Measurements from ENCODE around the gene SSX2IP. TPM values are rescaled to one million over a fixed set of nuclear protein-coding genes. Genes with fewer than 3 reads are reported as not detected.

The SSX2IP gene
- total and polyA plus RNA-seq, 8 donors: 2.6 to 24.5 (median 10.2) TPM

DNA sequence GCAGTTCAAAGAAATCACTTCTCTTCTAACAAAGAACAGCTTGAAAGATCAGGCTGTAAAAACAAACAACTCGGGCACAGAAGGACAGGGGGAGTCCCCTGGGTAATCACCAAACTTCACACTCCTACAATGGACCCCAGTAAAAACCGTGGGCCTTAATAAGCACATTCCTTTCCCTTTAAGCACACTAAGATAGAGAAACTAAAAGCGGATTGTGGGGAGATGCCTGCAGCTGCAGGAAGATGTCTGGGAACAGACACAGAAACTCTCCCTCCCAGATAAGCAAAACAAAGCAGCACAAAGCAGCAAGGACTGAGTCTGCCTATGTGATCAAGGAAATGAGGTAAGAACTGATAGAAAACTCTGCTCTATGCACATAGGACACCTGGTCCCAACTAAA, 78.5 kb downstream of the SSX2IP start:
- TF ChIP-seq, protein P1, sequence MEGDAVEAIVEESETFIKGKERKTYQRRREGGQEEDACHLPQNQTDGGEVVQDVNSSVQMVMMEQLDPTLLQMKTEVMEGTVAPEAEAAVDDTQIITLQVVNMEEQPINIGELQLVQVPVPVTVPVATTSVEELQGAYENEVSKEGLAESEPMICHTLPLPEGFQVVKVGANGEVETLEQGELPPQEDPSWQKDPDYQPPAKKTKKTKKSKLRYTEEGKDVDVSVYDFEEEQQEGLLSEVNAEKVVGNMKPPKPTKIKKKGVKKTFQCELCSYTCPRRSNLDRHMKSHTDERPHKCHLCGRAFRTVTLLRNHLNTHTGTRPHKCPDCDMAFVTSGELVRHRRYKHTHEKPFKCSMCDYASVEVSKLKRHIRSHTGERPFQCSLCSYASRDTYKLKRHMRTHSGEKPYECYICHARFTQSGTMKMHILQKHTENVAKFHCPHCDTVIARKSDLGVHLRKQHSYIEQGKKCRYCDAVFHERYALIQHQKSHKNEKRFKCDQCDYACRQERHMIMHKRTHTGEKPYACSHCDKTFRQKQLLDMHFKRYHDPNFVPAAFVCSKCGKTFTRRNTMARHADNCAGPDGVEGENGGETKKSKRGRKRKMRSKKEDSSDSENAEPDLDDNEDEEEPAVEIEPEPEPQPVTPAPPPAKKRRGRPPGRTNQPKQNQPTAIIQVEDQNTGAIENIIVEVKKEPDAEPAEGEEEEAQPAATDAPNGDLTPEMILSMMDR (IDR thresholded peaks at IDR 0.05): no peak
- TF ChIP-seq POLR2AphosphoS5 (IDR thresholded peaks at IDR 0.05) (no peak), POLR2A (IDR thresholded peaks at IDR 0.05) (no peak), EP300 (IDR thresholded peaks at IDR 0.05) (no peak)
- Histone ChIP-seq H3K36me3 (no peaks in the 10 kb centered on the region), H3K4me3 (no peak overlapping the region), H3K27me3 (no peaks in the 10 kb centered on the region), H3K4me1 (peaks cover 0 to 12% (median 3%) of the 10 kb centered on the region in 4 donors), H3K9me3 (peaks cover 0 to 17% (median 5%) of the 10 kb centered on the region in 4 donors), H3K27ac (no peak overlapping the region)
- intact Hi-C loops (cut with DNase I; ENCODE audit: low total_unique reads): no loop called here
- no peak for DNase-seq
- 12 to 23% (median 18%) methylated on average over 3 of the region's 3 CpGs for WGBS, 5 donors

DNA sequence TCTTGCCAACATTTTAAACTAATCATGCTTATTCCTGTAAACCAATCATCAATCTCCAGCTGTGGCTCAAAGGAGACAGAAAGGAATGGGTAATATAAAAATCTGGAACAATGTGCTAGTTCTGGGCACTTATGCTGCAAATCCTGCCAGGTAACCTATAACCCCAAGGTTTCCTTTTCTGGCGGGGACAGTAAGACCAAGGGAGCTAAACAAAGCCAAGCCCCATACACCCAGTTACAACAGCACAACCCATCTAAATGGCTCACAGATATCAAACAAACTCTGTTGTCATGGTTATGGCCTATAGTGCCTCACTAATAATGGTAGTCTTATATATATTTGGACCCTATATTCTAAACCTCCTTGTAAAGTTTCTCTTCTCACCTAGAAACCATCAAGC, 79.2 kb downstream of the SSX2IP start:
- 0 to 54% (median 27%) methylated on average over 1 of the region's 1 CpG for WGBS, 5 donors
- peaks cover 0 to 12% (median 3%) of the 10 kb centered on the region in 4 donors for H3K4me1 ChIP-seq
- no peaks in the 10 kb centered on the region for H3K27me3 ChIP-seq
- H3K36me3 ChIP-seq: no peaks in the 10 kb centered on the region
- H3K4me3 ChIP-seq: no peak overlapping the region
- intact Hi-C loops (cut with DNase I; ENCODE audit: low total_unique reads): no loop called here
- H3K27ac ChIP-seq: no peak overlapping the region
- DNase-seq: no peak
- TF ChIP-seq, protein P1 (IDR thresholded peaks at IDR 0.05): no peak
- no peak for TF ChIP-seq POLR2A (IDR thresholded peaks at IDR 0.05)
- TF ChIP-seq POLR2AphosphoS5 (IDR thresholded peaks at IDR 0.05): no peak
- TF ChIP-seq EP300 (IDR thresholded peaks at IDR 0.05): no peak
- H3K9me3 ChIP-seq: peaks cover 0 to 19% (median 8%) of the 10 kb centered on the region in 4 donors

DNA sequence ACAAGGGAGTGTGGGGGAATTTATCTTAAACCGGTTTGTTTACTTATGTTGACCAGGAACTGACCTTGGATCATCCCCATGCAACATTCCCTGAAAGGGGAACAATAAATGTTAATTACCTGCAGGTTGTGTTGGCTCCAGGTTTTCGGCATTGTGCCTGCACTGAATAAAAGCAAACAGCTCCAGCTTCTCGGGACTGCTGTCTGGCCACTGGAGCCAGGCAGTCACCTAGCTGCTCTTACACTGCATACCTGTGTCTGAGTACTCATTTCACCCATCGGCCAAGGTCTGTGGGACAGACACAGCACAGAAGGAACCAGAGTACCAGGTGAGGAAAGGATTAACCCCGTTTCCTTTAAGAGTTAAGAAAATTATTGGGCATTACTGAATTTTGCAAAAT, 83.3 kb downstream of the SSX2IP start:
- no peak for DNase-seq
- intact Hi-C loops (cut with DNase I; ENCODE audit: low total_unique reads): no loop called here
- Histone ChIP-seq H3K27ac (no peak overlapping the region), H3K9me3 (peaks cover 11 to 22% (median 17%) of the 10 kb centered on the region in 4 donors), H3K4me3 (no peak overlapping the region), H3K36me3 (no peaks in the 10 kb centered on the region), H3K27me3 (no peaks in the 10 kb centered on the region), H3K4me1 (peaks cover 0 to 6% (median 0%) of the 10 kb centered on the region in 4 donors)
- no peak for TF ChIP-seq POLR2A (IDR thresholded peaks at IDR 0.05)
- no peak for TF ChIP-seq EP300 (IDR thresholded peaks at IDR 0.05)
- no peak for TF ChIP-seq POLR2AphosphoS5 (IDR thresholded peaks at IDR 0.05)
- TF ChIP-seq, protein P1 (IDR thresholded peaks at IDR 0.05): no peak
- WGBS, 5 donors: 81 to 89% (median 87%) methylated on average over 5 of the region's 5 CpGs

DNA sequence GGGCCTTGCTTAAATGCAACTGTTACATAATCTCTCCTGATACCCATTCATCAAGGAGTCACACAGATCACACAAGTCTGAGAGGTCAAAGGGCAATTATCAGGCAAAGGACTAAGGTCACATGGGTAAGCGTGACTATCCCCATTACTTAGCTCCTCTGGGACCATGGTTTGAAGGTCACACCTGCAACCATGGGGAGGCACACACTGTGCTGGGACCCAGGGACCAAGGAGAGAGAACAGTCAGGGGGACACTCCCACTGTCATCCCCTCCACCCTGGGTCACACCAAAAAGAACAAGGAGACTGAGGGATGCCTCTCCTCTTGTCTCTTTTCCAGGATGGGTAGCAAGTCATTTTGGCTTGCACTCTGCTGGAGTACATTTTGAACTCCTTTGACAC, 85.1 kb downstream of the SSX2IP start:
- TF ChIP-seq EP300 (IDR thresholded peaks at IDR 0.05) (no peak), POLR2A (IDR thresholded peaks at IDR 0.05) (no peak), POLR2AphosphoS5 (IDR thresholded peaks at IDR 0.05) (no peak)
- TF ChIP-seq, protein P1 (IDR thresholded peaks at IDR 0.05): no peak
- Histone ChIP-seq H3K4me3 (no peak overlapping the region), H3K9me3 (peaks cover 11 to 22% (median 17%) of the 10 kb centered on the region in 4 donors), H3K27ac (no peak overlapping the region), H3K36me3 (no peaks in the 10 kb centered on the region), H3K4me1 (no peaks in the 10 kb centered on the region), H3K27me3 (no peaks in the 10 kb centered on the region)
- WGBS, 5 donors: 75 to 96% (median 95%) methylated on average over 1 of the region's 1 CpG
- DNase-seq: no peak
- intact Hi-C loops (cut with DNase I; ENCODE audit: low total_unique reads): no loop called here

Measured in stomach (tissue), 9 donors.